Measurements from ENCODE around the gene DMAC2L. TPM values are rescaled to one million over a fixed set of nuclear protein-coding genes. Genes with fewer than 3 reads are reported as not detected.

DMAC2L gene
- total RNA-seq, 1 experiment from 2014 or later = 16.3 TPM

DNA sequence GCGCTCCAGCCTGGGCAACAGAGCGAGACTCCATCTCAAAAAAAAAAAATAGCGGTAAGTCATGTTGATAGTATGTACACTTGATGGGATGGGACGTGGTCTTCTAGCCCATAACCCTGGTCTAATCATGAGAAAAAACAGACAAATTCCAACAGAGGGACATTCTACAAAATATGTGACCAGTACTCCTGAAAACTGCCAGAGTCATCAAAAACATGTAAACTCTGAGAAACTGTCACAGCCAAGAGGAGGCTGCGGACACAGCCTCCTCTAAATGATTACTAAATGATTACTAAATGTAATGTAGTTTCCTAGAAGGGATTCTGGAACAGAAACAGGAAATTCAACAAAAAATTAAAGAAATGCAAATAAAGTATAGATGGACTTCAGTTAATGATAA lies 63.6 kb downstream of the DMAC2L start:
- H3K36me3 Mint-ChIP-seq (ENCODE audit: insufficient read depth, unreplicated experiment) = no peaks in the 10 kb centered on the region
- H3K4me3 Mint-ChIP-seq (ENCODE audit: unreplicated experiment) = no peak overlapping the region
- intact Hi-C loops (cut with micrococcal nuclease) = no loop called here
- no peak overlapping the region for H3K27ac Mint-ChIP-seq (ENCODE audit: low read depth, unreplicated experiment)
- DNase-seq (ENCODE audit: unreplicated experiment) = no peak
- H3K4me1 Mint-ChIP-seq (ENCODE audit: insufficient read depth, unreplicated experiment) = no peaks in the 10 kb centered on the region
- no peaks in the 10 kb centered on the region for H3K27me3 Mint-ChIP-seq (ENCODE audit: insufficient read depth, unreplicated experiment)
- TF ChIP-seq, protein P1, sequence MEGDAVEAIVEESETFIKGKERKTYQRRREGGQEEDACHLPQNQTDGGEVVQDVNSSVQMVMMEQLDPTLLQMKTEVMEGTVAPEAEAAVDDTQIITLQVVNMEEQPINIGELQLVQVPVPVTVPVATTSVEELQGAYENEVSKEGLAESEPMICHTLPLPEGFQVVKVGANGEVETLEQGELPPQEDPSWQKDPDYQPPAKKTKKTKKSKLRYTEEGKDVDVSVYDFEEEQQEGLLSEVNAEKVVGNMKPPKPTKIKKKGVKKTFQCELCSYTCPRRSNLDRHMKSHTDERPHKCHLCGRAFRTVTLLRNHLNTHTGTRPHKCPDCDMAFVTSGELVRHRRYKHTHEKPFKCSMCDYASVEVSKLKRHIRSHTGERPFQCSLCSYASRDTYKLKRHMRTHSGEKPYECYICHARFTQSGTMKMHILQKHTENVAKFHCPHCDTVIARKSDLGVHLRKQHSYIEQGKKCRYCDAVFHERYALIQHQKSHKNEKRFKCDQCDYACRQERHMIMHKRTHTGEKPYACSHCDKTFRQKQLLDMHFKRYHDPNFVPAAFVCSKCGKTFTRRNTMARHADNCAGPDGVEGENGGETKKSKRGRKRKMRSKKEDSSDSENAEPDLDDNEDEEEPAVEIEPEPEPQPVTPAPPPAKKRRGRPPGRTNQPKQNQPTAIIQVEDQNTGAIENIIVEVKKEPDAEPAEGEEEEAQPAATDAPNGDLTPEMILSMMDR (IDR thresholded peaks at IDR 0.05; ENCODE audit: unreplicated experiment) = no peak
- no peaks in the 10 kb centered on the region for H3K9me3 Mint-ChIP-seq (ENCODE audit: unreplicated experiment)
- ChIA-PET CTCF (no interaction called here), POLR2A (no interaction called here)
- no TSS peak for BruUV-seq (replicated peaks)

Small RNA genes lying within 50 kb of the gene (microRNA-seq; reads per million reads assigned to microRNA genes)
- gene MIR4504 = 0.79 reads per million

Other genes with a start within 250 kb of the DMAC2L start
- gene VCPKMT, start 195.8 kb upstream of the DMAC2L start, total RNA-seq (2022) = 7.2 and 10.4 TPM in 2 replicates
- gene SOS2, start 80.7 kb upstream of the DMAC2L start, total RNA-seq (2022) = 19.0 and 21.5 TPM in 2 replicates
- gene L2HGDH, start 95 bp upstream of the DMAC2L start, total RNA-seq (2022) = 7.9 TPM in 2 replicates
- 14.3 and 26.3 TPM in 2 replicates for gene CDKL1, start 84.6 kb downstream of the DMAC2L start, total RNA-seq (2022)
- gene MAP4K5, start 220.2 kb downstream of the DMAC2L start, total RNA-seq (2022) = 43.8 and 45.7 TPM in 2 replicates
- gene ATL1, start 247.8 kb downstream of the DMAC2L start, total RNA-seq (2022) = 3.2 and 3.3 TPM in 2 replicates